Adipose tissue (tissue), 3 donors: ENCODE results near the gene CDR2L. TPM values are rescaled to one million over a fixed set of nuclear protein-coding genes. Genes with fewer than 3 reads are reported as not detected.
"Not testable (repeated sequence)": the region's sequence is repeated elsewhere in the genome, so short reads cannot be mapped to it uniquely, and the experiment has no call there.

Source experiments
- H3K27ac ChIP-seq: one replicate; pipeline ENCODE4 v1.5.1; 2013; ENCODE audit warnings: low read depth, low read length
- WGBS, 3 donors: extraction: QIAGEN DNeasy Blood & Tissue Kit; methylation state at CpG; one replicate each; pipeline ENCODE4 v1.1.7; 2013; 5-methylcytosine and 5-hydroxymethylcytosine counted together
- polyA plus RNA-seq, 3 donors: library from polyadenylated mRNA; stranded (reverse); fragments of 200-250 nt; gene quantifications; one replicate each; pipeline ENCODE4 v1.2.3, GENCODE V29; 2013
- donor health status: healthy with polysubstance abuse.
- donor health status: Bipolar disorder and iron deficiency.
- donor health status: healthy.

CDR2L gene
- polyA plus RNA-seq, 3 donors = 1.9 to 10.6 (median 7.0) TPM

- H3K27ac ChIP-seq = not testable (repeated sequence)
- WGBS, 3 donors = 59 to 85% (median 71%) methylated on average over 9 of the region's 9 CpGs
These were observed 37.9 kb downstream of the CDR2L start for GRCh38 chr17:75025398-75025734.

- WGBS, 3 donors = 43 to 86% (median 50%) methylated on average over 2 of the region's 2 CpGs
- not testable (repeated sequence) for H3K27ac ChIP-seq
These were observed 39.2 kb downstream of the CDR2L start for GRCh38 chr17:75026650-75027049.

DNA sequence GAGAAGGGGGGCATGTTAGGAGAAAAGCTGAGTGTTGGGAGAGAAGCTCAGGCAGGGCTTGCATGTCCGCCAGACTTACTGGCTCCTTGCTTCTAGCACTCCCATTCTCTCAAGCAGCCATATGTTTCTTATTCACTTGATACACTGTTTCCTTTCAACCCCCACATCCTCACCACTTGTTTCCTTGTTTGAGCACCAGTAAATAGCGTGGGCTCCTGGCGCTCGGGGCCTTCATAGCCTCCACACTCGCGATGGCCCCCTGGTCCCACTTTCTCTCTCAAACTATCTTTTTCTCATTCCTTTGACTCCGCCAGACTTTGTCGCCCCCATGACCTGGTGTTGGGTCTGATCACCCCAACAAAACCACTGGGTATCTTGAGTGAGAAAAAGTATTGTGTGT is 42.7 kb downstream of the CDR2L start:
- 75 to 95% (median 92%) methylated on average over 8 of the region's 8 CpGs for WGBS, 3 donors
- no peak overlapping the region for H3K27ac ChIP-seq

- WGBS, 3 donors = 11 to 26% (median 11%) methylated on average over 10 of the region's 10 CpGs
- H3K27ac ChIP-seq = no peak overlapping the region
These were observed 44.7 kb downstream of the CDR2L start for GRCh38 chr17:75031972-75032719.

DNA sequence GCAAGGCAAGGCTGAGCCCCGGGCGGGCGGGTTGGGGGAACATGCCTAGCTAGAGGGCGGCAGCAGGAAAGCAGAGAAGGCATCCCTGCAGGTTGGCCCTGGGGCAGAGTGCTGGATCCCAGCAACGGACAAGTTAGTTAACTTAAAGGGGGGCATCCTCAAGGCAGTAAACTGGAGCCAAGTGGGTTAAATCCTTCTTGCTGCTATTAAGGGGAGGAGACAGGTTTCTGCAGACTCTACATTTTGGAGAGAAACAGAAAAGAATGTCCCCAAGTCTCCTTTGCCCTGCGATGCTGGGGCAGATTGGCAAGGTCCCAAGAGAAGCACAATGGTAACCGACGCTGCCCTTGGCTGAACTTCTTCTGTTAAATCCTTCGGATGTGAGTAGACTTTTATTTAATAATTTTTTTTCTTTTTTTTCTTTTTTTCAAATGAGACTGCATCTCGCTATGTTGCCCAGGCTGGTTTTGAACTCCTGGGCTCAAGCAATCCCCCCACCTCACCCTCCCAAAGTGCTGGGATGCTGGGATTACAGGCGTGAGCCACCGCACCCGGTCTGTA is 45.4 kb downstream of the CDR2L start:
- no peak overlapping the region for H3K27ac ChIP-seq
- 3 to 17% (median 5%) methylated on average over 13 of the region's 13 CpGs for WGBS, 3 donors

DNA sequence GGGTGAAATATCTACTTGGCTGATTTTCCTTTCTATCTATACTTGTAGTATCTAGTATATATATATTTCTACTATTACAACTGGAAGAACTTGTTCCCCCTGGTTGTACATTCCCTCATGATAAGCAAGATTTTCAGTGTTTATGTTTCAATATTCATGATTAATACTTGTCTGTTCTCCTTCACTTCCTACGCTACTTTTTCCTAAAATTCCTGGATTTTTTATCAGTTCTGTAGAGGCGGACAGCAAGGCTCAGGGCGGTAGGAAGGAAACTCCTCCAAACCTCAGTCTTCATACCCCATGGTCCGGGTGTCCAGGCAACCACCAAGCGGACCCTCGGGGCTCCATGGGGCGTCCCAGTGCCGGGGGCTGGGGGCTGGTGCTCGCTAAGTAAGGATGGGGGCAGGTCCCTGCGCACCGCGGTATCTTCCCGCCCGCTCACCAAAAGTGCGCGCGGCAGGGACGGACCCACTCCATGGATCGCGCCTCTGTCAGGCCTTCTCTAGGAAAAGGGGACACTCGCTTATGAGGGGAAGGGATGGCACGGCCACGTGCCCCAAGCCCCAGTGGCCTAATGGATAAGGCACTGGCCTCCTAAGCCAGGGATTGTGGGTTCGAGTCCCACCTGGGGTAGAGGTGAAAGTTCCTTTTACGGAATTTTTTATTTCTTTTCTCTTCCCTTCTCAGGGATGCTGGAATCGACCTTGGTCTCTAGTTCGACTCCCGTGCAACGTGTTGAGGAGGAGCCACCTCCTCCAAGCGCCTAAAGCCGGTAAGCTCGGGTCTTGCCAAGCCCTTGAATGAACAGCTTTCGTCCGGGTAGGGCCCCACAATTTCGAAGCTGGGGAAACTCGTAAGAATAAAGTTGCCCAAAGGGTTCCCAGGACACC is 46.2 kb downstream of the CDR2L start:
- WGBS, 3 donors = 1% methylated on average over 36 of the region's 36 CpGs
- peak overlapping the region; percentile 65 for H3K27ac ChIP-seq

- WGBS, 3 donors = 0 to 2% (median 1%) methylated on average over 43 of the region's 43 CpGs
- peak overlapping the region; percentile 80 for H3K27ac ChIP-seq
These were observed 46.9 kb downstream of the CDR2L start for GRCh38 chr17:75034236-75034908.

DNA sequence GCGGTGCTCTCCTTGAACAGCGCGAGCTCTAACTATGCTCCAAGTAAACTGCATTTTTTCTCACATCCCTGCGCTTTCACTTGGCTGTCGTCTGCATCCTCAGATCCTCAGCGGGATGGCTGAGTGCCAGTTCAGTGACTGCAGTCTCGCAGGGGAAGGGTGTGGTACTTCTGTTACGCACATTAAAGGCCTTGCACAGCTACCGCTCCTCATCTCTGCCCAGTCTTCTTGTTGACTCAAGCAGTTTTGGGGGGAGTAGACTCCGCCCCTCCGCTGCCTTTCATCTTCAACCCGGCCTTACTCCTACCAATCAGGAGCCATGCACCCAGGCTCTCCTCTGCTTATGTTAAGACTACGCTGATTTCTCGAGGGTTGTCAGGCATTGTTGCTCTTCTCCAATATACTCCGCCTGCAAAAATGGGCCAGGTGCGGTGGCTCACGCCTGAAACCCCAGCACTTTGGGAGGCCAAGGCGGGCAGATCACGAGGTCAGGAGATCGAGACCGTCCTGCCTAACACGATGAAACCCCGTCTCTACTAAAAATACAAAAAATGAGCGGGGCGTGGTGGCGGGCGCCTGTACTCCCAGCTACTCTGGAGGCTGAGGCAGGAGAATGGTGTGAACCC is 49.3 kb downstream of the CDR2L start:
- no peak overlapping the region for H3K27ac ChIP-seq
- 47 to 80% (median 50%) methylated on average over 27 of the region's 27 CpGs for WGBS, 3 donors

DNA sequence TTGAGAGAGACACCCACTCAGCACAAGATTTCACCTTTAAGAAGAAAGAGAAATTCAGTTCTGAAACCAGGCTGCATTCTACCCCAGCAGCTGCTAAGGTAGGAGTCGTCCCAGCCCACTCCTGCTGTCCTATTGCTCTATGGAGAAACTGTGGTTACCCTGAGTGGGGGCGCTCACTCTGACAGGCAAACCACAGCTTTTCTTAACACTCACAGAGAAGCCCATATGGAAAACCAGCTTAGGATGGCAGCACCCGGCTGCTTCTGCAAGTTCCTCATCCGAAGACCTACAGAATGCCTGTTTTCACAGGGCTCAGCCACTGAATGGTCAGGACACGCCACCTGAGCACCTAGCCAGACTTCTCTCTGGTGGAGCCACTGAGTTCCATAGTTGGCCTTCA is 51.8 kb downstream of the CDR2L start:
- 65 to 89% (median 76%) methylated on average over 5 of the region's 5 CpGs for WGBS, 3 donors
- no peak overlapping the region for H3K27ac ChIP-seq

GRCh38 chr17:75041656-75042280 is 54.3 kb downstream of the CDR2L start:
- H3K27ac ChIP-seq = no peak overlapping the region
- WGBS, 3 donors = 80 to 85% (median 83%) methylated on average over 12 of the region's 12 CpGs

GRCh38 chr17:75043789-75044188 is 56.4 kb downstream of the CDR2L start:
- 72 to 80% (median 75%) methylated on average over 5 of the region's 5 CpGs for WGBS, 3 donors

DNA sequence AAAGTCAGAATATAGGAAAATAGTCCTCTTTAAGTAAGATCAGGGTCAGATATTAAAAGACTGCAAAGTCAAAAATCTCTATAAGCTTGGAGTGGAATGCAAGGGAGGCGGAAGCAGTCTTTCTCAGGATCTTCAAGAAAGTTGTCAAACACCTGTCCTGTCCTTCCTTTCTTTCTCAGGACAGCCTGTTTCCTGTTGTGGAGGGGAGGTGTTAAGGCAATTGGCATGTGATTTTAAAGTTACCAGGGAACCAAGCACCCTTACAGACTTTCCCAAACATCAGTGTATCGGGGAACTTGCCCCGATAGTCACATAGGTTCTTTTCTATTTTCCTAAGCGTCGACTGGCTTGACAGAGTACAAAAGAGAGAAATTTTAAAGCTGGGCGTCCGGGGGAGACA is 57.3 kb downstream of the CDR2L start:
- H3K27ac ChIP-seq = no peak overlapping the region
- WGBS, 3 donors = 69 to 85% (median 79%) methylated on average over 7 of the region's 7 CpGs

More at GRCh38 chr17:75043789-75044188, 56.4 kb downstream of the CDR2L start:
- H3K27ac ChIP-seq = not testable (repeated sequence)

DNA sequence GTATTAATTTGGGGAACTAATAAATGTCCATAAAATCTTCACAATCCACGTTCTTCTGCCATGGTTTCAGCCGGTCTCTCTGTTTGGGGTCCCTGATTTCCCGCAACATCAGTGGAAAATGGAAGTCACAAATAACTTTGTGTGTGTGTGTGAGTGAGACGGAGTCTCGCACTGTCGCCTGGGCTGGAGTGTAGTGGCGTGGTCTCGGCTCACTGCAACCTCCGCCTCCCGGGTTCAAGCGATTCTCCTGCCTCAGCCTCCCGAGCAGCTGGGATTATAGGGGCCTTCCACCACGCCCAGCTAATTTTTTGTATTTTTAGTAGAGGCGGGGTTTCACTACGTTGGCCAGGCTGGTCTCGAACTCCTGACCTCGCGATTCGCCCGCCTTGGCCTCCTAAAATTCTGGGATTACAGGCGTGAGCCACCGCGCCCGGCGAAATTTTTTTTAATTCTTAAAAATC is 58.5 kb downstream of the CDR2L start:
- not testable (repeated sequence) for H3K27ac ChIP-seq
- WGBS, 3 donors = 13 to 18% (median 17%) methylated on average over 25 of the region's 25 CpGs

DNA sequence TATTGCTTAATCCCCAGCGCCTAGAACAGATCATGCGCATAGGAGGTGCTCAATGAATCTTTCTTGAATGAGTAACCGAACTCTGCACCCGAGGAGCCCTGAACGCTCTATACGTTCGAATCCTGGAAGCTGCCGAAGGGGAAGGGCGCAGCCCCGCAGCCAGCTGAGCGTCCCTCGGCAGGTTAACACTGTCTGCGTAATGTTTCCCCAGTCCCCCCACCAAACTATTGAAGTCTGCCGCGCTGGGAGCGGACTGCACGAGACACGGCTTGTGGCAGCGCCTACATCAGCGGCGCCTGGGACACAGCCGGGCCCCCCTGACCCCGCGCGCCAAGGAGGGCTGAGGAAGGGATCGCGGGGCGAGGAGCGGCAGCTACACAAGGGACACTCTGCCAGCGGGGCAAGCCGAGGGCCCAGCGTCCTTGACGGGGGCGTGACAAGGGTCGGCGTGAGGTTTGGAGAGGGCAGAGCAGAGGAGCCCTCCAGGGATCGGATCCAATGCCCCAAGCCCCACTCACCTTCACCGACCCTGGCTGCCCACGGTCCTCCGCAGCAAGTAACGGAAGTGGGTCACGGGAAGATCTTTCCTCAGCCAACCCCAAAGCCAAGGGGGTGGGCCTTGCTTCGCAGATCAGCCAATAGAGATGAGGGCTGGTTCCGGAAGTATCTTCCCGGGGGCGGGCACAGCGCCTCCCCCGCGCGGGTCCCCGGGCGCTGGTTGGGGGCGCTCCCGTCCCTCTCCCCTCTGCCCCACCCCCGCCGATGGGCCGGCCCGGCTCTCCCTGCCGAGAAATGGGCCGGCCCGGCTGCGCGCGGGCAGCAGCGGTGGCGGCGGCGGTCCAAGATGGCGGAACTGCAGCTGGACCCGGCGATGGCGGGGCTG is 59.2 kb downstream of the CDR2L start, which contains the start of the genes ATP5PD and KCTD2:
Gene ATP5PD (minus strand): TSS at position 563 of the 883 bp plus-strand sequence. CDS start 4,319 bp downstream, outside the sequence.
Gene KCTD2 (plus strand): TSS at position 819 of the 883 bp plus-strand sequence. CDS start 26 bp downstream, at position 845.
- H3K27ac ChIP-seq = peak within 1 kb of the TSS; percentile 82
- 0 to 1% (median 1%) methylated on average over 71 to 72 of the region's 72 CpGs for WGBS, 3 donors

DNA sequence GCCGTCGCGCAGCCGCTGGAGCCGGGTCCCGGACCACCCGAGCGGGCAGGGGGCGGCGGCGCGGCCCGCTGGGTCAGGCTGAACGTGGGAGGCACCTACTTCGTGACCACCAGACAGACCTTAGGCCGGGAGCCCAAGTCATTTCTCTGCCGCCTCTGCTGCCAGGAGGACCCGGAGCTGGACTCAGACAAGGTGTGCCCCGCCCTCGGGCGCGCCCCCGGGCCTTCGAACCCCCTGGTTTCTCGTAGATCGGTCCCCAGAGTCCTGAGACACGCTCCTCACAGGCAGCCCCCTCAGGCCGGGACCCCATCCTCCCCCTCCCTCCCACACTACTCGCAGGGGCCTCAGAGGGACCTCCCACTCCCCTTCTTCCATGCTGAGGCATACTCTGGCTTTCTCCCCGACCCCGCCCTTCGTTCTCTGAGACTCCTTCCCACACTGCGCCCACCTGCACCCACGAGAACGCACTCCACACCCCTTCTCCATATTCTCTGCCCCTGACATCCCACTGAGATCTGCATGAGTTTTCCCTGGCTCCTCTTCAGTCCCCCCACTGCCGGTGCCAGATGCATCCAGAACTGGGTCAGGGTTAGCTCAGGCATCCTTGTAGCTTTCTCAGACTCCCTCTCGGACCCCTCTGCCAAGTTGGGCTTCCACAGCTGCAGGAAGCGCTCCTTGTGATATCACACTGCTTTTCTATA is 60.1 kb downstream of the CDR2L start:
- WGBS, 3 donors = 0 to 1% (median 1%) methylated on average over 29 to 38 of the region's 38 CpGs
- H3K27ac ChIP-seq = no peak overlapping the region

- 20 to 41% (median 36%) methylated on average over 5 of the region's 5 CpGs for WGBS, 3 donors
- no peak overlapping the region for H3K27ac ChIP-seq
These were observed 60.9 kb downstream of the CDR2L start for GRCh38 chr17:75048249-75048878.
